ENCODE results near the gene CMTM5.
"Not testable (repeated sequence)": the region's sequence is repeated elsewhere in the genome, so short reads cannot be mapped to it uniquely, and the experiment has no call there.

Gene CMTM5

GRCh38 chr14:23411563-23412525 is 35.0 kb downstream of the CMTM5 start:
- in situ Hi-C loops (cut with MboI; ENCODE audit: low sequenced_read_pairs), result no loop called here

- in situ Hi-C loops (cut with MboI; ENCODE audit: low sequenced_read_pairs), result no loop called here
These were observed 36.8 kb downstream of the CMTM5 start for GRCh38 chr14:23413681-23414080.

DNA sequence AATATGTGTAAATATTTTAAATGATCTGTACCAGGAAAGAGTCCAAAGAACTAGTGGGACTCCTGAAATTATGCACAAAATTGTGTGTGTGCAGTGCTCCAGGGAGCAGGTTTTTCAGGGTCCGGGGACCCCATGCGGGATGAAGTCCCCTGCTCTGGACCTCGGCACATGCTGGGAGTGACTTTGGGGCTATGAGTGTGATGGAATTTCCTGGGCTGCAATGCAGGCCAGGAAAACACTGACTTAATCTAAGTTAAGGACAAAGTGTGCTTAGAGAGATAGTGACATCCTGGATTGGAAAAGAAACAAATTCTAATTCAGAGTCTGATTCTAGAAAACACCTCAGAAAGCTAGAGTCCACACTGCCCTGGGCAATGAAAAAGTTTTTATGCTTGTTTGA is 37.4 kb downstream of the CMTM5 start:
- in situ Hi-C loops (cut with MboI; ENCODE audit: low sequenced_read_pairs), result no loop called here

- in situ Hi-C loops (cut with MboI; ENCODE audit: low sequenced_read_pairs), result no loop called here
These were observed 38.3 kb downstream of the CMTM5 start for GRCh38 chr14:23414906-23415820.

DNA sequence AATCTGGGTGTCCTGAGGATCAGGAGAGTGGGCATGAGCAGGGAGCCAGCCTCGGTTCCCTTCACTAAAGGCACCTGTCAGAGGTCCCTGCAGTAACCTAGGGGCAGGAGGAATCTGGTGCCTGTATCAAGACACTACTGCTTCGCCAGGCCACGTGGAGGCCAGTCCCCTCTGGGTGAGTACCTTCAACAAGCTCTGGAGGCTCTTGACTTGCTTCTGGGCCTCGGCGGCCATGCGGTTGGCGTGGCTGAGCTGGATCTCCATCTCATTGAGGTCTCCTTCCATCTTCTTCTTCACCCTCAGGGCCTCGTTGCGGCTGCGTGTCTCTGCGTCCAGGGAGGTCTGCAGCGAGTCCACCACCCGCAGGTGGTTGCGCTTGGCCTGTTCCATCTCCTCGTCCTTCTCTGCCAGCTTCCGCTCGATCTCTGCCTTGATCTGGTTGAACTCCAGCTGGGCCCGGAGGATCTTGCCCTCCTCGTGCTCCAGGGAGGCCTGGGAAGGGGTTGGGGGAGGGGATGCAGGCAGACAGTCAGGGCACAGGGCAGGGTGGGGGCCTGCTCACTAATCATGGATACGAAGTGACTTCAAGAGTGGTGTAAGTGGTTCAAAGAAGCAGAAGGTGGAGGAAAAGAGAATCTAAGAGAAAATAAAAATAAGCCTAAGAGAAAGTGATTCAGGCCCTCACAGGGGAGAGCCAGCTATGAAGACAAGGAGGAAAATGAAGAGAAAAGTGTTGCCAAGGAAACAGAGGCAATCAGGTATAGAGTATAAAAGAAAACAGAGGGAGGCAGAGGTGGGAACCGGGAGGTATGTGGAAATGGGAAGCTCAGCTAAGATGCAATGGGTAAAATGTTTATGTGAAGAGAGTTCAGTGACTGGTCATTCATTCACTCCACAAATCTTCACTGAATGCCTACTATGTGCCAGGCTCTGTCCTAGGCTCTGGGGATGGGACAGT is 39.3 kb downstream of the CMTM5 start:
- in situ Hi-C loops (cut with MboI; ENCODE audit: low sequenced_read_pairs), result no loop called here

DNA sequence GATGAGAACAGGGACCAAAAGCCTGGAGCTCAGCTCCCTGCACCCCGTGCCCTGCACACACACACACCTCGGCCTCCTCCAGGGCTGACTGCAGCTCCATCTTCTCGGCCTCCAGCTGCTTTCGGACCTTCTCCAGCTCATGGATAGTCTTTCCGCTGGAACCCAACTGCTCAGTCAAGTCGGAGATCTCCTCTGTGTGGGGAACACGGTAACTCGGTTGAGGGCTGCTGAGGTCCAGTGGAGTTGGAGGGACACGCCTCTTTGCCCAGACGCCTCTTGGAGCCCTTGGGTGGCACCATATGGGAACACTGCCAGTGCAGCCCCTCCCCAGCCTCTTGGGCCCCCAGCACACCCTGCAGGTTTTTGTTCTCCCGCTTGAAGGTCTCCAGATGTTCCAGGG is 40.0 kb downstream of the CMTM5 start:
- in situ Hi-C loops (cut with MboI; ENCODE audit: low sequenced_read_pairs), result no loop called here

- in situ Hi-C loops (cut with MboI; ENCODE audit: low sequenced_read_pairs), result not testable (repeated sequence)
These were observed 40.4 kb downstream of the CMTM5 start for GRCh38 chr14:23417269-23417668.

DNA sequence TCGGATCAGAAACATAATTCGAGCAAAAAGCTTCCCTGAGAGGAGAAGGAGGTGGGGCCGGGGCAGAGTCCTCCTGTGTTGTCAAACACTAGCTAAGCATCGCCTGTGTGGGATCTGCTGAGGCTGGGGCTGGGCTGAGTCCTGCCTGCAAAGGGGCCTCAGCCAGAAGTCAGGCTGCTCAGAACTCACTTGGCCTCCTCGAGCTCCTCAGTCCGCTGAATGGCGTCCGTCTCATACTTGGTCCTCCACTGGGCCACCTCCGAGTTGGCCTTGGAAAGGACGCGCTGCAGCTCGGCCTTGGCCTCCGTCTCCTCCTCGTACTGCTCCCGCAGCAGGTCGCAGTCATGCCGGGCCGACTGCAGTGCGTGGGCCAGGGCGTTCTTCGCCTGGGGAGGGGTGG is 41.2 kb downstream of the CMTM5 start:
- in situ Hi-C loops (cut with MboI; ENCODE audit: low sequenced_read_pairs), result no loop called here

- in situ Hi-C loops (cut with MboI; ENCODE audit: low sequenced_read_pairs), result not testable (repeated sequence)
These were observed 42.8 kb downstream of the CMTM5 start for GRCh38 chr14:23419646-23420045.

DNA sequence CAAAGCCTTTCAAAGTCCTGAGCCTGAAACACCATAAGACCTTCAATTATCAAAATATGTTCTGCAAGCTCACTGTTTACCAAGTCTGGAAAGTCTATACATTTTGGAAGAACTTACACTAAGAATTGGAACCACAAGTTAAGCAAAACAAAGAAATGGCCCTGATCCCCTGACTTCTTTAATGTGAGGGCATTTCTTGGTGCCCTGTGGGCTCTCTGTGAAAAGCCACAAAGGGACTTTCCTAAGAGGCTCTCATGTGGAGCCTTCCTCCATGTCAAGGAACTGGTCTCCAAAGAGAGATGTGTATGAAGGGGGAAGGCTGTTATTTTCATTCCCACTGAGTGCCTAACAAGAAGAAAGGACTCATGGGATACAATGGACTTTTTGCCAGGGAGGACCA is 44.7 kb downstream of the CMTM5 start:
- in situ Hi-C loops (cut with MboI; ENCODE audit: low sequenced_read_pairs), result no loop called here

GRCh38 chr14:23423657-23424056 is 46.8 kb downstream of the CMTM5 start:
- in situ Hi-C loops (cut with MboI; ENCODE audit: low sequenced_read_pairs), result no loop called here

DNA sequence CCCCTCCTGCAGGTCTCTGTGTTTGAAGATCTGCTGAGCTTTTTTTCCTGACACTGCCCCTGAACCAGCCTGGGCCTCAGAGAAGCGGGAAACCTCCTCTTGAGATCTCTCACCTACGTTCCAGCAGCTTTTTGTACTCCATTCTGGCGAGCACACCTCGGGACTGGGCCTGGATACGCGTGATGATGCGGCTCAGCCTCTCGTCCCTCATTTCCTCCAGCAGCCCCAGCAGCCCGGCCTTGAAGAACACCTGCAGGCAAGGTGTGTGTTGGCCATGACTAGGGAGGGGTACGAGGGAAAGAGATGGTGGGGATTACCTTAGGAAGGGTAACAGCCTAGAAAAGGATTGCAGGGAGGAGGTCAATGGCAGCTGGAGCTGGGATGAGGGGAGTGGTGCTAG is 48.3 kb downstream of the CMTM5 start:
- in situ Hi-C loops (cut with MboI; ENCODE audit: low sequenced_read_pairs), result no loop called here

- in situ Hi-C loops (cut with MboI; ENCODE audit: low sequenced_read_pairs), result not testable (repeated sequence)
These were observed 49.0 kb downstream of the CMTM5 start for GRCh38 chr14:23425798-23426197.

- in situ Hi-C loops (cut with MboI; ENCODE audit: low sequenced_read_pairs), result no loop called here
These were observed 52.0 kb downstream of the CMTM5 start for GRCh38 chr14:23428686-23429495.

Data from HL-60/S4 (cell line).